Measurements from ENCODE around the gene KLF17.

DNA sequence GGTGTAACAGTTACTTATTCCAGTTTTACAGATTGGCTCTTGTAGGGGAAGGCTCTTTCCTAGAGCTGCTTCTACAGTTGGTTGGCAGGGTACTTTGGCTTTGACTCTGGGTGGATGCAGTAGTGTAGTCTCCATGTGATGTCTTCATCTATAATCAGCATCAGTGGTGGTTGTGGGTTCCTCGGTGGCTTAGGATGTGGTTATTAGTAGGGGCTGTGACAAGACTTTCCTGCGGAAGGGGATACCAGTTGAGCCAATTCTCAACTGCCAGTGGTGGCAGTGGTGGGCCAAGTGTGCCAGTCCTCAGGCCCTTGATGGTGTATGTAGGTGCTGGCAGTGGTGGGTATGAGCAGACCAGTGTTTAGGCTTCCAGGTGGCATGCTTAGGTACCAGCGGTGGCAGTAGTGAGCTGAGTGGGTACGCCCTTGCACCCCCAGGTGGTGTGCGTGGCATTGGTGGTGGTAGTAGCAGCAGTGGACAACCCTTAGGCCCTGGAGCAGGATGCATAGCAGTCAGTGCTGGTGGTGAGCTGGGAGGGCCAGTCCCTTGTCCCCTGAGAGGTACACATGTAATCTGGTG, 50.0 kb downstream of the KLF17 start:
- TF ChIP-seq, protein P1, sequence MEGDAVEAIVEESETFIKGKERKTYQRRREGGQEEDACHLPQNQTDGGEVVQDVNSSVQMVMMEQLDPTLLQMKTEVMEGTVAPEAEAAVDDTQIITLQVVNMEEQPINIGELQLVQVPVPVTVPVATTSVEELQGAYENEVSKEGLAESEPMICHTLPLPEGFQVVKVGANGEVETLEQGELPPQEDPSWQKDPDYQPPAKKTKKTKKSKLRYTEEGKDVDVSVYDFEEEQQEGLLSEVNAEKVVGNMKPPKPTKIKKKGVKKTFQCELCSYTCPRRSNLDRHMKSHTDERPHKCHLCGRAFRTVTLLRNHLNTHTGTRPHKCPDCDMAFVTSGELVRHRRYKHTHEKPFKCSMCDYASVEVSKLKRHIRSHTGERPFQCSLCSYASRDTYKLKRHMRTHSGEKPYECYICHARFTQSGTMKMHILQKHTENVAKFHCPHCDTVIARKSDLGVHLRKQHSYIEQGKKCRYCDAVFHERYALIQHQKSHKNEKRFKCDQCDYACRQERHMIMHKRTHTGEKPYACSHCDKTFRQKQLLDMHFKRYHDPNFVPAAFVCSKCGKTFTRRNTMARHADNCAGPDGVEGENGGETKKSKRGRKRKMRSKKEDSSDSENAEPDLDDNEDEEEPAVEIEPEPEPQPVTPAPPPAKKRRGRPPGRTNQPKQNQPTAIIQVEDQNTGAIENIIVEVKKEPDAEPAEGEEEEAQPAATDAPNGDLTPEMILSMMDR (IDR thresholded peaks at IDR 0.05; ENCODE audit: low read depth, low read length): no peak
- TF ChIP-seq EZH2phosphoT487 (IDR thresholded peaks at IDR 0.05; ENCODE audit: low read depth): no peak
